Tibial nerve (tissue), 4 donors: ENCODE results near the gene TRIM10. TPM values are rescaled to one million over a fixed set of nuclear protein-coding genes. Genes with fewer than 3 reads are reported as not detected.

Experiments used
- DNase-seq, 2 donors: peaks; one replicate each; pipeline ENCODE4 v3.0.0-alpha.2; 2019; ENCODE audit warnings: low spot score in 2 of 2
- H3K27ac ChIP-seq, 4 donors: fragments of 200-600 bp; sonication (generic) in 3 of 4; one replicate each; pipeline ENCODE4 v1.5.1; 2017 to 2019; ENCODE audit warnings: mild to moderate bottlenecking in 1 of 4
- H3K27me3 ChIP-seq, 2 donors: fragments of 200-600 bp; sonication (generic) in 1 of 2; one replicate each; pipeline versions ENCODE4 v1.5.1 to v1.6.0; 2017 to 2019
- H3K36me3 ChIP-seq, 3 donors: fragments of 200-600 bp; sonication (generic); one replicate each; pipeline ENCODE4 v1.5.1; 2018 to 2019
- H3K4me1 ChIP-seq, 4 donors: fragments of 200-600 bp; sonication (generic) in 3 of 4; one replicate each; pipeline ENCODE4 v1.5.1; 2017 to 2019
- H3K4me3 ChIP-seq, 4 donors: fragments of 200-600 bp; sonication (generic) in 3 of 4; one replicate each; pipeline ENCODE4 v1.5.1; 2017 to 2019; ENCODE audit warnings: mild to moderate bottlenecking in 1 of 4, moderate library complexity in 1 of 4
- H3K9me3 ChIP-seq, 4 donors: fragments of 200-600 bp; sonication (generic) in 3 of 4; one replicate each; pipeline ENCODE4 v1.5.1; 2017 to 2019
- EP300 ChIP-seq, 2 donors: sonication (generic); formaldehyde crosslinking; IDR thresholded peaks; one replicate each; pipeline ENCODE4 v1.6.1; 2017; ENCODE audit warnings: antibody characterized with exemption in 2 of 2, mild to moderate bottlenecking in 1 of 2
- POLR2A ChIP-seq, 2 donors: fragments of 450-650 bp; IDR thresholded peaks; one replicate each; pipeline ENCODE4 v1.6.1; 2017; ENCODE audit warnings: antibody characterized with exemption in 2 of 2, mild to moderate bottlenecking in 2 of 2, moderate library complexity in 2 of 2
- WGBS, 2 donors: methylation state at CpG; one replicate each; pipeline ENCODE4 v1.1.5; 2018; 5-methylcytosine and 5-hydroxymethylcytosine counted together
- total RNA-seq, 4 donors: library from RNA; depleted of rRNA; stranded (reverse); fragments of >200 nt; gene quantifications; one replicate each; pipeline ENCODE4 v1.1.0, GENCODE V29; 2016
- TF ChIP-seq, protein P1 (sequence below), 5 experiments: fragments of 200-600 bp in 3 of 5; fragments of 450-650 bp in 2 of 5; sonication (generic) in 3 of 5; IDR thresholded peaks; one replicate each; pipeline ENCODE4 v1.5.1; 2016 to 2019; ENCODE audit warnings: antibody characterized with exemption in 5 of 5, mild to moderate bottlenecking in 3 of 5, moderate library complexity in 2 of 5

The TRIM10 gene
- total RNA-seq, 4 donors from 2014 or later, result not detected

DNA sequence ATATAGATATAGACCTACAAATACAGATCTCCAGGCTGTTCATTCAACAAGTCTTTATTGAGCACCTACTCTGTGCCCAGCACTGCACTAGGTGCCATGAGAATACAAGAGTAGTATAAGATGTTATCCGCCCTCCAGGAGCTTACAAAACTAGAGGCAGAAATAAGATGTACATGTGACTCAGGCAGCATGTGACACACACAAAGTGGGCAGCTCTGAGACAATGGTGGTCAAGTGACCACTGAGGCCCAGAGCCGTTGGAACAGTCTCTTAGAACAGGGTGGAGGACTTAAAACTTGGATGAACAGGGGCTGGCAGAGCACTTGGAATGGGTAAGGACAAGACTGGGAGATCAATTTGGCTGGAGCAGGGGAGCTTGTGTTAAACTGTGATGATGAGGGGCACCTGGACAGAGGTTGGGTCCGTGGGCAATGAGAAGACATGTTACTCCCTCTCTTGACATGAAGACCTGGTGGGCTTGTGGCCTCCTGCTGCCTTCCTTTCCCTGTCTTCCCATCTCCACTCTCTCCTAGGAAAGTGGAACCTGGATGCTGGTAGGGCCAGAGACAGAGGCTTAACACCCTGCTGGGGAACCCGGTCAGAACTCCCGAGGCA lies 23.5 kb upstream of the TRIM10 start:
- no peak for TF ChIP-seq POLR2A (IDR thresholded peaks at IDR 0.05)
- TF ChIP-seq EP300 (IDR thresholded peaks at IDR 0.05), result no peak
- TF ChIP-seq, protein P1, sequence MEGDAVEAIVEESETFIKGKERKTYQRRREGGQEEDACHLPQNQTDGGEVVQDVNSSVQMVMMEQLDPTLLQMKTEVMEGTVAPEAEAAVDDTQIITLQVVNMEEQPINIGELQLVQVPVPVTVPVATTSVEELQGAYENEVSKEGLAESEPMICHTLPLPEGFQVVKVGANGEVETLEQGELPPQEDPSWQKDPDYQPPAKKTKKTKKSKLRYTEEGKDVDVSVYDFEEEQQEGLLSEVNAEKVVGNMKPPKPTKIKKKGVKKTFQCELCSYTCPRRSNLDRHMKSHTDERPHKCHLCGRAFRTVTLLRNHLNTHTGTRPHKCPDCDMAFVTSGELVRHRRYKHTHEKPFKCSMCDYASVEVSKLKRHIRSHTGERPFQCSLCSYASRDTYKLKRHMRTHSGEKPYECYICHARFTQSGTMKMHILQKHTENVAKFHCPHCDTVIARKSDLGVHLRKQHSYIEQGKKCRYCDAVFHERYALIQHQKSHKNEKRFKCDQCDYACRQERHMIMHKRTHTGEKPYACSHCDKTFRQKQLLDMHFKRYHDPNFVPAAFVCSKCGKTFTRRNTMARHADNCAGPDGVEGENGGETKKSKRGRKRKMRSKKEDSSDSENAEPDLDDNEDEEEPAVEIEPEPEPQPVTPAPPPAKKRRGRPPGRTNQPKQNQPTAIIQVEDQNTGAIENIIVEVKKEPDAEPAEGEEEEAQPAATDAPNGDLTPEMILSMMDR (IDR thresholded peaks at IDR 0.05), result no peak
- H3K4me1 ChIP-seq, result no peaks in the 10 kb centered on the region
- H3K27ac ChIP-seq, result no peak overlapping the region
- H3K27me3 ChIP-seq, result no peaks in the 10 kb centered on the region
- H3K4me3 ChIP-seq, result no peak overlapping the region
- WGBS, 2 donors, result 88 to 93% methylated on average over 5 of the region's 5 CpGs
- peaks cover 0 to 6% (median 3%) of the 10 kb centered on the region in 4 donors for H3K9me3 ChIP-seq
- peaks cover 0 to 50% (median 13%) of the 10 kb centered on the region in 3 donors for H3K36me3 ChIP-seq
- no peak for DNase-seq

DNA sequence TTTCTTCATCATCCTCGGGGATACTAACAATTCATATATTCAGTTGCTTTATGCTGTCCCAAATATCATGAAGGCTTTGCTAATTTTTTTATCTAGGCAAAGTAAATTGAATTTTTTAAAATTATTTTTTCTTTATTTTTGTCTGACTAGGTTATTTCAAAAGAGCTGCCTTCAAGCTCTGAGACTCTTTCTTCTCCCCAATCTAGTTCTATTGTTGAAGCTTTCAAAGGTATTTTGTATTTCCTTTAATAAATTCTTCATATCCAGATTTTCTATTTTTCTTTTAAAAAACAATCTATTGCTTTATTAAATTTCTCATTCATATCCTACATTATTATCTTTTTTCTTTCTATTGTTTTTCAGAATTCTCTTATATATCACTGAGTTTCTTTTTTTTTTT lies 19.1 kb upstream of the TRIM10 start:
- Histone ChIP-seq H3K27me3 (peaks cover 0 to 36% of the 10 kb centered on the region in 2 donors), H3K4me3 (no peak overlapping the region), H3K9me3 (peaks cover 0 to 13% (median 3%) of the 10 kb centered on the region in 4 donors), H3K36me3 (peaks cover 0 to 9% (median 0%) of the 10 kb centered on the region in 3 donors), H3K27ac (no peak overlapping the region), H3K4me1 (no peaks in the 10 kb centered on the region)
- WGBS, 2 donors, result 89 to 98% methylated on average over 1 of the region's 1 CpG
- TF ChIP-seq EP300 (IDR thresholded peaks at IDR 0.05) (no peak), POLR2A (IDR thresholded peaks at IDR 0.05) (no peak)
- TF ChIP-seq, protein P1 (IDR thresholded peaks at IDR 0.05), result no peak
- no peak for DNase-seq

DNA sequence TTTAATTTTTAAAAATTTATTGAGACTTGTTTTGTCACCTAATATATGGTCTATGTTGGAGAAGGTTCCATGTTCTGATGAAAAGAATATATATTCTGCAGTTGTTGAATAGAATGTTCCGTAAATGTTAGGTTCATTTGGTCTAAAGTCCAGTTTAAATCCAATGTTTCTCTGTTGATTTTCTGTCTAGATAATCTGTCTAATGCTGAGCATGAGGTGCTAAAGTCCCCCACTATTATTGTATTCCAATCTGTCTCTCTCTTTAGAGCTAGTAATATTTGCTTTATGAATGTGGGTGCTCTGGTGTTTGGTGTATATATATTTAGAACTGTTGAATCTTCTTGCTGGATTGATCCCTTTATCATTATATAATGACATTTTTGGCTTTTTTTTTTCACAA lies 17.8 kb upstream of the TRIM10 start:
- H3K4me1 ChIP-seq, result no peaks in the 10 kb centered on the region
- no peaks in the 10 kb centered on the region for H3K36me3 ChIP-seq
- TF ChIP-seq, protein P1 (IDR thresholded peaks at IDR 0.05), result no peak
- TF ChIP-seq POLR2A (IDR thresholded peaks at IDR 0.05) (no peak), EP300 (IDR thresholded peaks at IDR 0.05) (no peak)
- WGBS, 2 donors, result 40 to 88% methylated on average over 1 of the region's 1 CpG
- H3K27me3 ChIP-seq, result peaks cover 0 to 49% of the 10 kb centered on the region in 2 donors
- no peak overlapping the region for H3K27ac ChIP-seq
- H3K9me3 ChIP-seq, result peaks cover 0 to 13% (median 3%) of the 10 kb centered on the region in 4 donors
- DNase-seq, result no peak
- H3K4me3 ChIP-seq, result no peak overlapping the region

DNA sequence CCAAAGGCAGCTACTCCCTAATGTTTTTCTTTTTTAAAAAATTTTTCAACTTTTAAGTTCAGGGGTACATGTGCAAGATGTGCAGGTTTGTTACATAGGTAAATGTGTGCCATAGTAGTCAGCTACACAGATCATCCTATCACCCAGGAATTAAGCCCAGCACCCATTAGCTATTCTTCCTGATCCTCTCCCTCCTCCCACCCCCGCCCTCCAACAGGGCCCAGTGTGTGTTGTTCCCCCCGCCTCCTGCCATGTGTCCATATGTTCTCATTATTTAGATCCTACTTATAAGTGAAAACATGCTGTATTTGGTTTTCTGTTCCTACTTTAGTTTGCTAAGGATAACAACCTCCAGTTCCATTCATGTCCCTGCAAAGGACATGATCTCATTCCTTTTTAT lies 14.8 kb upstream of the TRIM10 start:
- Histone ChIP-seq H3K4me1 (peaks cover 0 to 8% (median 0%) of the 10 kb centered on the region in 4 donors), H3K4me3 (no peak overlapping the region), H3K9me3 (peaks cover 0 to 13% (median 3%) of the 10 kb centered on the region in 4 donors), H3K36me3 (no peaks in the 10 kb centered on the region), H3K27me3 (peaks cover 0 to 78% of the 10 kb centered on the region in 2 donors), H3K27ac (no peak overlapping the region)
- WGBS, 2 donors, result 57 to 67% methylated on average over 2 of the region's 2 CpGs
- TF ChIP-seq POLR2A (IDR thresholded peaks at IDR 0.05) (no peak), EP300 (IDR thresholded peaks at IDR 0.05) (no peak)
- TF ChIP-seq, protein P1 (IDR thresholded peaks at IDR 0.05), result no peak
- no peak for DNase-seq

DNA sequence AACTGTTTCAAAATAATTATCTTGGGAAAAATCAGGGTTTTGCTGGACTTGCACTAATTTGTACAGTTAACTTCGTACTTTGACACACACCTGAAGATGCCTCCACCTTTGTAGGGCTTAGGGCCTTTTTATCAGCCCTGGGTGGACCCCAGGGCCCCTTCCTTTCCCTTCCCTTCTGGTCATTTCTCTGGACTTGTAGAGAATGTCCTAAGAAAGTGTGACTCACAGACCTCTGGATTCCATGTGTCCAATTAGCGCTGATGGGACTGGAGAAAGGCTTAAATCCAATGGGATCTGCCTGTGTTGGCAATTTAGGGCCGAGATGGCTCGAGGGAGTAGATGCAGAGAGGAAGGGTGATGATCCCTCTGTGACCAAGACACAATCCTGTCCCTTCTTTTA lies 11.7 kb upstream of the TRIM10 start:
- Histone ChIP-seq H3K4me3 (no peak overlapping the region), H3K4me1 (peaks cover 0 to 12% (median 0%) of the 10 kb centered on the region in 4 donors), H3K9me3 (no peaks in the 10 kb centered on the region), H3K27ac (no peak overlapping the region), H3K27me3 (peaks cover 0 to 86% of the 10 kb centered on the region in 2 donors), H3K36me3 (no peaks in the 10 kb centered on the region)
- WGBS, 2 donors, result 79 to 83% methylated on average over 4 of the region's 4 CpGs
- DNase-seq, result no peak
- TF ChIP-seq POLR2A (IDR thresholded peaks at IDR 0.05), result no peak
- TF ChIP-seq EP300 (IDR thresholded peaks at IDR 0.05), result no peak
- TF ChIP-seq, protein P1 (IDR thresholded peaks at IDR 0.05), result no peak
